Neural progenitor cell (in vitro differentiated cells): ENCODE results near the gene GRID1.

Experiments
- EZH2phosphoT487 ChIP-seq: fragments of 200-600 bp; sonication (generic); IDR thresholded peaks from 2 replicates; pipeline ENCODE4 v1.6.1; 2017; ENCODE audit warnings: antibody characterized with exemption
- TF ChIP-seq, protein P1 (sequence below): fragments of 200-600 bp; sonication (generic); IDR thresholded peaks from 2 replicates; pipeline ENCODE4 v1.5.1; 2017; ENCODE audit warnings: antibody characterized with exemption, mild to moderate bottlenecking

DNA sequence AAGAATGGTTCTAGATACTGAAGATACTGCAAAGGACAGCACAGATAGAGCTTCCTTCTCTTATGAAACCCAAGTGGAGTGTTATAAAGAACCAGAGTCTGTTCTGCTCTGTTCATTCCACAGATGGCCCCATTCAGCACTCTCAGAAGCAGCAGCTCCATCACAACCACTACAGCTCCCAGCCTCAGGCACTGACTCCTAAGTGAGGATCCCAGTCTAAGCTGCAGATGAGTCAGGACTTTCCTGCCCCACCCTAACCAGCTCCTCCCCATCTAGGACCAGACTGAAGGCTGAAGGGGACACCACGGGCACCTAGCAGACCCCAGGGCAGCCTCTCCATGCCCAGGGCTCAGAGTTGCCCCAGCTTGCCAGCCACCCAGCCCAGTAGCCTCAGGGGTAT is 379.8 kb downstream of the GRID1 start:
- TF ChIP-seq, protein P1, sequence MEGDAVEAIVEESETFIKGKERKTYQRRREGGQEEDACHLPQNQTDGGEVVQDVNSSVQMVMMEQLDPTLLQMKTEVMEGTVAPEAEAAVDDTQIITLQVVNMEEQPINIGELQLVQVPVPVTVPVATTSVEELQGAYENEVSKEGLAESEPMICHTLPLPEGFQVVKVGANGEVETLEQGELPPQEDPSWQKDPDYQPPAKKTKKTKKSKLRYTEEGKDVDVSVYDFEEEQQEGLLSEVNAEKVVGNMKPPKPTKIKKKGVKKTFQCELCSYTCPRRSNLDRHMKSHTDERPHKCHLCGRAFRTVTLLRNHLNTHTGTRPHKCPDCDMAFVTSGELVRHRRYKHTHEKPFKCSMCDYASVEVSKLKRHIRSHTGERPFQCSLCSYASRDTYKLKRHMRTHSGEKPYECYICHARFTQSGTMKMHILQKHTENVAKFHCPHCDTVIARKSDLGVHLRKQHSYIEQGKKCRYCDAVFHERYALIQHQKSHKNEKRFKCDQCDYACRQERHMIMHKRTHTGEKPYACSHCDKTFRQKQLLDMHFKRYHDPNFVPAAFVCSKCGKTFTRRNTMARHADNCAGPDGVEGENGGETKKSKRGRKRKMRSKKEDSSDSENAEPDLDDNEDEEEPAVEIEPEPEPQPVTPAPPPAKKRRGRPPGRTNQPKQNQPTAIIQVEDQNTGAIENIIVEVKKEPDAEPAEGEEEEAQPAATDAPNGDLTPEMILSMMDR, result no peak
- no peak for TF ChIP-seq EZH2phosphoT487
